Glutamatergic neuron (in vitro differentiated cells): ENCODE results near the gene DGKI. TPM values are rescaled to one million over a fixed set of nuclear protein-coding genes. Genes with fewer than 3 reads are reported as not detected.
A peak's percentile ranks its signal among the peaks of the same experiment; 100 is the strongest.

Source experiments
- DNase-seq: peaks from one replicate; pipeline ENCODE4 v3.0.0; 2022
- H3K27ac Mint-ChIP-seq: one replicate; pipeline ENCODE4 v1.8.0; 2020; ENCODE audit warnings: mild to moderate bottlenecking, mixed read lengths, inconsistent platforms; ENCODE audit not compliant: unreplicated experiment
- H3K27me3 Mint-ChIP-seq: one replicate; pipeline ENCODE4 v1.8.0; 2020; ENCODE audit warnings: mild to moderate bottlenecking, moderate library complexity, mixed read lengths, inconsistent platforms; ENCODE audit not compliant: unreplicated experiment
- H3K36me3 Mint-ChIP-seq: one replicate; pipeline ENCODE4 v1.8.0; 2020; ENCODE audit warnings: mild to moderate bottlenecking, mixed read lengths, inconsistent platforms; ENCODE audit not compliant: unreplicated experiment
- H3K4me1 Mint-ChIP-seq: one replicate; pipeline ENCODE4 v1.8.0; 2020; ENCODE audit warnings: mild to moderate bottlenecking, low read depth, mixed read lengths, inconsistent platforms; ENCODE audit not compliant: unreplicated experiment
- H3K4me3 Mint-ChIP-seq: one replicate; pipeline ENCODE4 v1.8.0; 2020; ENCODE audit warnings: mild to moderate bottlenecking, mixed read lengths, inconsistent platforms; ENCODE audit not compliant: unreplicated experiment
- H3K9me3 Mint-ChIP-seq: one replicate; pipeline ENCODE4 v1.8.0; 2020; ENCODE audit warnings: mild to moderate bottlenecking, moderate library complexity, mixed read lengths, inconsistent platforms; ENCODE audit not compliant: unreplicated experiment
- CTCF ChIP-seq: fragments of 200-600 bp; sonication (generic); IDR thresholded peaks from one replicate; pipeline ENCODE4 v1.5.0; 2021; ENCODE audit not compliant: partially characterized antibody, unreplicated experiment
- total RNA-seq: library from RNA; stranded (reverse); fragmentation: NEBNext Ultra II Directional; extraction: Animal tissue kit (Norgen Biotek cat#: 25700); gene quantifications from one replicate; pipeline ENCODE4 v1.2.1, GENCODE V29; 2021; ENCODE audit not compliant: unreplicated experiment

The DGKI gene
- total RNA-seq, 1 donor from 2014 or later: 19.4 TPM

GRCh38 chr7:137342265-137342664, 504.5 kb downstream of the DGKI start:
- TF ChIP-seq CTCF: no peak
- DNase-seq: no peak
- peaks cover 7% of the 10 kb centered on the region for H3K27me3 Mint-ChIP-seq
- H3K4me1 Mint-ChIP-seq: peaks cover 4% of the 10 kb centered on the region
- H3K4me3 Mint-ChIP-seq: peak overlapping the region; percentile 98
- no peaks in the 10 kb centered on the region for H3K9me3 Mint-ChIP-seq
- no peak overlapping the region for H3K27ac Mint-ChIP-seq
- H3K36me3 Mint-ChIP-seq: no peaks in the 10 kb centered on the region

- H3K27me3 Mint-ChIP-seq: peaks cover under 1% of the 10 kb centered on the region
- H3K4me3 Mint-ChIP-seq: no peak overlapping the region
- no peak for DNase-seq
- H3K27ac Mint-ChIP-seq: no peak overlapping the region
- H3K36me3 Mint-ChIP-seq: no peaks in the 10 kb centered on the region
- no peak for TF ChIP-seq CTCF
- no peaks in the 10 kb centered on the region for H3K4me1 Mint-ChIP-seq
- H3K9me3 Mint-ChIP-seq: peaks cover 5% of the 10 kb centered on the region
Observed at GRCh38 chr7:137337902-137338301, 508.9 kb downstream of the DGKI start.

GRCh38 chr7:137335814-137336213, 511.0 kb downstream of the DGKI start:
- no peak overlapping the region for H3K27ac Mint-ChIP-seq
- no peaks in the 10 kb centered on the region for H3K27me3 Mint-ChIP-seq
- DNase-seq: no peak
- peaks cover 5% of the 10 kb centered on the region for H3K9me3 Mint-ChIP-seq
- H3K4me3 Mint-ChIP-seq: no peak overlapping the region
- H3K4me1 Mint-ChIP-seq: no peaks in the 10 kb centered on the region
- H3K36me3 Mint-ChIP-seq: no peaks in the 10 kb centered on the region
- TF ChIP-seq CTCF: no peak

GRCh38 chr7:137331378-137331777, 515.4 kb downstream of the DGKI start:
- Mint-ChIP-seq H3K9me3 (peaks cover 2% of the 10 kb centered on the region), H3K4me3 (no peak overlapping the region), H3K27ac (no peak overlapping the region), H3K27me3 (no peaks in the 10 kb centered on the region), H3K36me3 (peaks cover 3% of the 10 kb centered on the region), H3K4me1 (peaks cover 8% of the 10 kb centered on the region)
- no peak for DNase-seq
- no peak for TF ChIP-seq CTCF

Other genes with a start within 250 kb of the DGKI start
- 45.4 TPM for gene CREB3L2, start 155.1 kb upstream of the DGKI start, total RNA-seq
- not detected for gene AKR1D1, start 229.5 kb upstream of the DGKI start, total RNA-seq